ENCODE results near the gene CADPS. TPM values are rescaled to one million over a fixed set of nuclear protein-coding genes. Genes with fewer than 3 reads are reported as not detected.

The CADPS gene
- polyA plus RNA-seq, 3 donors: not detected

- no peaks in the 10 kb centered on the region for H3K79me2 ChIP-seq (ENCODE audit: insufficient read depth, low read length)
- no peaks in the 10 kb centered on the region for H4K20me1 ChIP-seq (ENCODE audit: insufficient read depth, low read length)
- DNase-seq: no peak
- no peaks in the 10 kb centered on the region for H3K36me3 ChIP-seq (replicated peaks in 1 of 2; ENCODE audit: control insufficient read depth in 1 of 2, insufficient read depth in 2 of 2, low read length in 2 of 2)
- H3K4me3 ChIP-seq (replicated peaks in 1 of 3; ENCODE audit: low read depth in 2 of 3, low read length in 3 of 3): no peak overlapping the region
- H3K4me2 ChIP-seq (replicated peaks; ENCODE audit: extremely low read depth, low read length, poor library complexity, severe bottlenecking): no peak overlapping the region
- Mint-ChIP-seq H3K27ac (no peak overlapping the region), H3K4me3 (no peak overlapping the region), H3K4me1 (no peaks in the 10 kb centered on the region), H3K9me3 (peaks cover 0 to 4% (median 0%) of the 10 kb centered on the region in 7 donors), H3K27me3 (ENCODE audit: low read depth in 3 of 3) (peaks cover 0 to 1% (median 0%) of the 10 kb centered on the region in 3 donors), H3K36me3 (no peaks in the 10 kb centered on the region)
- no peaks in the 10 kb centered on the region for H3K9me3 ChIP-seq (replicated peaks in 1 of 2; ENCODE audit: control insufficient read depth in 1 of 2, insufficient read depth in 1 of 2, low read length in 2 of 2)
- H3K4me1 ChIP-seq (ENCODE audit: control insufficient read depth in 1 of 2, insufficient read depth in 2 of 2, low read length in 2 of 2): no peaks in the 10 kb centered on the region
- H3K27me3 ChIP-seq (ENCODE audit: control insufficient read depth in 2 of 2, insufficient read depth in 2 of 2, low read length in 2 of 2): no peaks in the 10 kb centered on the region
- intact Hi-C loops (cut with micrococcal nuclease): no loop called here
- no peak overlapping the region for H2AFZ ChIP-seq (ENCODE audit: insufficient read depth, low read depth, low read length, poor library complexity, severe bottlenecking)
- H3K27ac ChIP-seq (ENCODE audit: low read depth in 1 of 2, low read length in 2 of 2): no peak overlapping the region
- H3K9ac ChIP-seq (ENCODE audit: insufficient read depth, low read length, poor library complexity, severe bottlenecking): no peak overlapping the region
- no peak for TF ChIP-seq CTCF (IDR thresholded peaks at IDR 0.05)
- no CpG with 5 or more reads among the region's 4 CpGs for WGBS (ENCODE audit: insufficient coverage)
These were observed 126.1 kb downstream of the CADPS start for GRCh38 chr3:62749130-62749529.

GRCh38 chr3:62737449-62737848 is 137.8 kb downstream of the CADPS start:
- no peak overlapping the region for H2AFZ ChIP-seq (ENCODE audit: insufficient read depth, low read depth, low read length, poor library complexity, severe bottlenecking)
- no peak for DNase-seq
- H3K9me3 Mint-ChIP-seq: peaks cover 0 to 6% (median 3%) of the 10 kb centered on the region in 7 donors
- no peak overlapping the region for H3K9ac ChIP-seq (ENCODE audit: insufficient read depth, low read length, poor library complexity, severe bottlenecking)
- H3K36me3 ChIP-seq (replicated peaks in 1 of 2; ENCODE audit: control insufficient read depth in 1 of 2, insufficient read depth in 2 of 2, low read length in 2 of 2): no peaks in the 10 kb centered on the region
- 93% methylated on average over 2 of the region's 3 CpGs for WGBS (ENCODE audit: insufficient coverage)
- no peak overlapping the region for H3K4me2 ChIP-seq (replicated peaks; ENCODE audit: extremely low read depth, low read length, poor library complexity, severe bottlenecking)
- no peak overlapping the region for H3K27ac ChIP-seq (ENCODE audit: low read depth in 1 of 2, low read length in 2 of 2)
- no peak for TF ChIP-seq CTCF (IDR thresholded peaks at IDR 0.05)
- H3K4me1 ChIP-seq (ENCODE audit: control insufficient read depth in 1 of 2, insufficient read depth in 2 of 2, low read length in 2 of 2): no peaks in the 10 kb centered on the region
- no peaks in the 10 kb centered on the region for H3K4me1 Mint-ChIP-seq
- H3K27me3 Mint-ChIP-seq (ENCODE audit: low read depth in 3 of 3): peaks cover 0 to 1% (median 0%) of the 10 kb centered on the region in 3 donors
- no peak overlapping the region for H3K4me3 Mint-ChIP-seq
- H3K36me3 Mint-ChIP-seq: no peaks in the 10 kb centered on the region
- intact Hi-C loops (cut with micrococcal nuclease): no loop called here
- H3K9me3 ChIP-seq (replicated peaks in 1 of 2; ENCODE audit: control insufficient read depth in 1 of 2, insufficient read depth in 1 of 2, low read length in 2 of 2): no peaks in the 10 kb centered on the region
- H3K4me3 ChIP-seq (replicated peaks in 1 of 3; ENCODE audit: low read depth in 2 of 3, low read length in 3 of 3): no peak overlapping the region
- no peaks in the 10 kb centered on the region for H3K27me3 ChIP-seq (ENCODE audit: control insufficient read depth in 2 of 2, insufficient read depth in 2 of 2, low read length in 2 of 2)
- H4K20me1 ChIP-seq (ENCODE audit: insufficient read depth, low read length): no peaks in the 10 kb centered on the region
- no peaks in the 10 kb centered on the region for H3K79me2 ChIP-seq (ENCODE audit: insufficient read depth, low read length)
- H3K27ac Mint-ChIP-seq: no peak overlapping the region
